ENCODE measurements around the gene TRIM26. TPM values are rescaled to one million over a fixed set of nuclear protein-coding genes. Genes with fewer than 3 reads are reported as not detected.

Gene TRIM26
- total RNA-seq, 2 experiments from 2014 or later: 64.3 to 65.1 TPM

DNA sequence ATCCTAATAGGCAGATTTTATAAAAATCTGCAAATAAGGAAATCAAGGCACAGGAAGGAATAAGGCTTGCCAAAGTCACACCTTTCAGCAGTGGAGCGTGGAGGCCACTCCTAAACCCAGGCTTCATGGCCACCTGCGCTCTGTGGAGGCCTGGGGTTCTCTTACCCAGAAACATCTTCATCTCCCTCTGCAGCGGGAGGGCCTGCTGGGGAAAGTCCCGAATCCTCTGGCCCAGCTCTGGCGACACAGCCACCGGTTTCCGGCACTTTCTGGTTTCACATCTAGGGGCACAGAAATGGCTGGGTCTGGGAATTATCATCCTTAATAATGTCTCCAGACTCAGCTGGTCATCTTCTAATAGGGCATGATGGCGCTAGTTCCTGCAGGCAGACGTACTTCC, 56.4 kb downstream of the TRIM26 start:
- intact Hi-C loops (cut with micrococcal nuclease): no loop called here
- no peak for DNase-seq
- Mint-ChIP-seq H3K36me3 (no peaks in the 10 kb centered on the region), H3K4me3 (no peak overlapping the region), H3K9me3 (no peaks in the 10 kb centered on the region), H3K4me1 (ENCODE audit: low read depth) (peaks cover 19% of the 10 kb centered on the region), H3K27ac (no peak overlapping the region), H3K27me3 (peaks cover 19% of the 10 kb centered on the region)
- ChIA-PET CTCF (no interaction called here), POLR2A (no interaction called here)

DNA sequence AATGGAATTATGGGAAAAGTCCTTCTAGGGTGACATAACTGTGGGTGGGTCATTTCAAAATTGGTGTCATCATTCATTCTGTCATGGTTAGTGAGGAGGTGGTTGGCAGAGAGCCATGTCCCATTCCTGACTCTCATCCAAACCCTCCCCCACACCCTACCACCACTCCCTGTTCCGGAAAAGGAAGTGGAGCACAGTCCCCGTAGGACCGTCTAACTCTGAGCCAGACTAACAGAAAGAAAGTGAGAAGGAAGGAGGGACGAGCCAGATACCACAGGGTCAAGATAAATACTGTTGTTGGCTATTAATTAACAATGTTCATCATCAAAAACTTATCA, 57.0 kb downstream of the TRIM26 start:
- Mint-ChIP-seq H3K36me3 (no peaks in the 10 kb centered on the region), H3K4me1 (ENCODE audit: low read depth) (peaks cover 23% of the 10 kb centered on the region), H3K27me3 (peaks cover 17% of the 10 kb centered on the region), H3K27ac (no peak overlapping the region), H3K9me3 (no peaks in the 10 kb centered on the region), H3K4me3 (no peak overlapping the region)
- intact Hi-C loops (cut with micrococcal nuclease): no loop called here
- ChIA-PET CTCF (interaction anchor here (11.3 kb wide), 1 partner anchor 25 kb away, joined by 65 read pairs; no protein-coding TSS in a partner anchor), POLR2A (no interaction called here)
- DNase-seq: no peak

DNA sequence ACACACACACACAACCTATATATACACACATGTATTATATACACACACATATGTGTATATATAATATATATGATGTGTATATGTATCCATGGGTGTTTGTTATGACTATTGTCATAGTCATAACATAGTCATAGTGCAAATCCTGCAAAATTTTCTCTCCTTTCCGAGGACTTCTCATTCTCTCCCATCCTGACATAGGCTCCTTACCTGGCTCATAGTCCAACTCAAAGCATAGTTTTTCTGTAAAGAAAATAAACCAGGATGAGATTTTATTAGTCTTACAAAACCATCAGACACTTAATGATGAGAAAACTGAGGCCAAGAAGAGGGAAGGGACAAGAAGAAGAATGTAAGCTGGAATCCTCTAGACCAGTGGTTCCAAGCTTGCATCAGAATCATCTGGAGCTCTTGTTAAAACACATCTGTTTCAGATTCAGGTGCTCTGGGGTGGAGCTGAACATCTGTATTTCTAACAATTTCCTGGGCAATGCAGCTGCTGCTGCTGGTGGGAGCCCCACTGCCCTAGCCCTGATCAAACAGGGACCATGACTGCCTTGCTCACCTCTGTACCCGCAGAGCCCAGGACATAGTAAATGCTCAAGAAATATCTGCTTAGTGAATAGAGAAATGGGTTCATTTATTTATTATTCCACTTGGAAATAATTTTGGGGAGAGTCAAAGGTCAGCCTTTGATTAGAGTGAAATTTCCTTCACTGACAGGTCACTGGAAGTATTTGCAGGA, 57.5 kb downstream of the TRIM26 start:
- no peak for DNase-seq

DNA sequence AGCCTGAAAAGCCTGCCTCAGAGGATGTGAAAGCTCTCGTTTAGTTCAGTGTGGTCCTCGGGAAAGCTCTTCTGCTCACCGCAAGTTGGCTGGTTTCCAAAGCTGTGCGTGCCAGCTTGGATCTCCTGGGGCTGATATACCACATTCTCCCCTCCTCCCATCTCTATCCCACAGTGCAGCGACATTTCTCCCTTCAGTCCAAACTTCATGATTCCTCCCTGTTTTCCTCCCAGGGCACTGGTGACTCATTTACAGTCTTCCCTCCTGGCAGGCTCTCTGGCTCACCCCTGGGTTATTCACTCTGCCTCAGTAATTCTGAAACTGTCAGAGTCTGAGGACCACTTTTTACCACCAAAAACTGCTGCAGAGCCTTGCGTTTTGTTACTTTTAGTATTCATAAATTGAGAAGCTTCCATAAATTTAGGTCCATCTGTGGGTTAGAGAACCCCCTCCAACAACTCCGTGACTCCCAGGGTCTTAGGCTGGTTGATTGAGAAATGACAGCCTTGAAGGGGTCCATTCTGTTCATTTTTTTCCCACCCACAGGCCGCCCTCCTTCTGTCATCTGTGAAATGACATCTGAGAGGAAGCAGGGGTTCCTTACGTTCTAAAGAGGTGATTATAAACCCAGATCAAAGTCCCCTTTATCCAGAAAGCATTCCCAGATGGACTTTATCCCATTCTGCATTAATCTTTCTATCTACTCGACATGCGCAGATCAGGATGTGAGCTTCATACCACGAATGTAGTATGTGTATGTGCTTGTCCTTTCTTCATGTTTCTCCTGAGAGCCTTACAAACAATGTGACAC, 58.3 kb downstream of the TRIM26 start:
- ChIA-PET CTCF (interaction anchor here (1.2 to 11.3 kb wide), 3 partner anchors 16 to 52 kb away, joined by 7 to 65 read pairs (median 7); no protein-coding TSS in a partner anchor), POLR2A (no interaction called here)
- DNase-seq: no peak
- Mint-ChIP-seq H3K27me3 (peaks cover 20% of the 10 kb centered on the region), H3K4me1 (ENCODE audit: low read depth) (peaks cover 22% of the 10 kb centered on the region), H3K27ac (no peak overlapping the region), H3K9me3 (no peaks in the 10 kb centered on the region), H3K36me3 (no peaks in the 10 kb centered on the region), H3K4me3 (no peak overlapping the region)
- intact Hi-C loops (cut with micrococcal nuclease): no loop called here

More for the DNA sequence above, 57.5 kb downstream of the TRIM26 start:
- Mint-ChIP-seq H3K36me3 (no peaks in the 10 kb centered on the region), H3K9me3 (no peaks in the 10 kb centered on the region), H3K4me3 (no peak overlapping the region), H3K27ac (no peak overlapping the region), H3K4me1 (ENCODE audit: low read depth) (peaks cover 23% of the 10 kb centered on the region), H3K27me3 (peaks cover 17% of the 10 kb centered on the region)
- CTCF ChIA-PET: interaction anchor here (2.0 to 11.3 kb wide), 2 partner anchors 25 to 53 kb away, joined by 7 to 65 read pairs; no protein-coding TSS in a partner anchor
- intact Hi-C loops (cut with micrococcal nuclease): no loop called here
- POLR2A ChIA-PET: no interaction called here

DNA sequence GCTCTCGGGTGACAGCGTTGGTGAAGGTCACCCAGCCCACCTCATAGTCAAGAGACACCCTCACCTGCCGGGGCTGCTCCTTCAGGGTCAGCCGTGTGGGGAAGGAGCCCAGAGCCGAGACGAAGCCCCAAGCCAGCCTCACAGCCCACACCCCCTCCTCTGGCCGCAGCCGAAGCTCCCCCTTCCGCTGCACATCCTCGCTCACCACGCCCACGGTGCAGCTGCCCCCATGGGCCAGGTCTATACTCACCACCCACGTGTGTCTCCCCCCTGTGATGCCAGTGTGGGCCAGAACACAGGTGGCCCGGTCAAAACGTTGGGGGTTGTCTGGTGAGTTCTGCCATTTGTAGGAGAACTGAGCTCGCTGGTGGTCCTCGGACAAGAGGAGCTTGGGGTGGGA, 59.1 kb downstream of the TRIM26 start:
- POLR2A ChIA-PET: no interaction called here
- Mint-ChIP-seq H3K27me3 (peaks cover 17% of the 10 kb centered on the region), H3K36me3 (no peaks in the 10 kb centered on the region), H3K4me3 (no peak overlapping the region), H3K27ac (no peak overlapping the region), H3K9me3 (no peaks in the 10 kb centered on the region), H3K4me1 (ENCODE audit: low read depth) (peaks cover 17% of the 10 kb centered on the region)
- no peak for DNase-seq
- intact Hi-C loops (cut with micrococcal nuclease): no loop called here
- CTCF ChIA-PET: interaction anchor here (1.2 to 11.3 kb wide), 3 partner anchors 17 to 51 kb away, joined by 7 to 65 read pairs (median 7); no protein-coding TSS in a partner anchor

- no peaks in the 10 kb centered on the region for H3K36me3 Mint-ChIP-seq
- no peaks in the 10 kb centered on the region for H3K9me3 Mint-ChIP-seq
- no peak overlapping the region for H3K4me3 Mint-ChIP-seq
- ChIA-PET CTCF (interaction anchor here (0.6 to 11.3 kb wide), 2 partner anchors 22 to 499 kb away, joined by 3 to 65 read pairs; no protein-coding TSS in a partner anchor), POLR2A (interaction anchor here (0.5 kb wide), 1 partner anchor 34 kb away, joined by 3 read pairs; no protein-coding TSS in a partner anchor)
- H3K27me3 Mint-ChIP-seq: peaks cover 20% of the 10 kb centered on the region
- H3K4me1 Mint-ChIP-seq (ENCODE audit: low read depth): peaks cover 7% of the 10 kb centered on the region
- no peak for DNase-seq
- H3K27ac Mint-ChIP-seq: no peak overlapping the region
- intact Hi-C loops (cut with micrococcal nuclease): no loop called here
Measured at GRCh38 chr6:30152910-30153610, 60.1 kb downstream of the TRIM26 start.

DNA sequence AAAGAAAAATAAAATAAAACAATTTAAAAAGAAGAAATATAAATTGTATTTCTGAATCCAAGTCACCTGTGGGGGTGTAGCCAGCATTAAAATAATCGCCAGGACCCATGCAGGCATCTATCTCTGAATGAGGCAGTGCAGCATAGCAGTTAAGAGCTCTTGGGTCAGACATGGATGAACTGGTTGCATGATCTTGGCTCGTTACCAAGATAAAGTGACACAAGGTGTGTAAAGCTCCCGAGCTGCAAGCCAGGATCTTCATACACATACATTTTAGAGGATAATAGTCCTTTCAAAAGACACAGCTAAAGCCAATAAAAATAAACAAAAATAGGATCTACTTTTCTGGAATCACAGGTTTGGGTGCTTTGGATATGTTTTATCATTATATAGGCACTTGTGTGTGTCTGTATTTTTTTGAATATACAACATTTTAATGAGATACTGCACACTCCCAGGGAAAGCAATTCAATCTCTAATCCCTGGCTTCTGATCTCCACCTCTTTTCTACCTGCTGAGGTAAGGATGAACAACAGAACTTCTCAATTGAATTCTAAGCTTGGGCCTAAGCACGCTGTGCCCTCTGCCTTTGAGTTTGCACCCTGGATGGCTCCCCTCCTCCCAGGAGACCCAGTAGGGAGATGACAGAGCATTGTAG, 61.1 kb downstream of the TRIM26 start:
- no peak for DNase-seq
- peaks cover 4% of the 10 kb centered on the region for H3K4me1 Mint-ChIP-seq (ENCODE audit: low read depth)
- no peak overlapping the region for H3K27ac Mint-ChIP-seq
- intact Hi-C loops (cut with micrococcal nuclease): no loop called here
- ChIA-PET CTCF (interaction anchor here (1.1 to 11.3 kb wide), 2 partner anchors 21 to 35 kb away, joined by 3 to 65 read pairs; no protein-coding TSS in a partner anchor), POLR2A (no interaction called here)
- H3K9me3 Mint-ChIP-seq: no peaks in the 10 kb centered on the region
- no peak overlapping the region for H3K4me3 Mint-ChIP-seq
- no peaks in the 10 kb centered on the region for H3K36me3 Mint-ChIP-seq
- peaks cover 24% of the 10 kb centered on the region for H3K27me3 Mint-ChIP-seq

DNA sequence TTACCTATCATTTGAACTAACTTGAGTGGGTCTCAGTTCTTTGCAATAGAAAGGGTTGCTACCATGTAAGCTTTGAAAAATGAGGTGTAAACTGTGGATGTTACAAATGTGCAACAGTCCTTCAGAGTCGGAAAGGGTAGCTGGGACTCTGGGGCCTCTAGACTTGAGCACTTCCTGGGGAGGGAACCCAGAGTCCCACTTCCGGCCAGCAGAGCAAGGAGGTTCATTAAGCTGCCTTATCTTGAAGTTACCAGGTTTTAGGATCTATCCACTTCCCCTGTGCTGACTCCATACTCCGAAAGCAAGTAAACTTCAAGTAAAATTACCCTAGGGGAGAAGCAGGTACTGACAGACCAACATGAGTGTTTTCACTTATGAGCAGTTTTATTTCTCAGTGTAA, 61.6 kb downstream of the TRIM26 start:
- no peak overlapping the region for H3K4me3 Mint-ChIP-seq
- no peak for DNase-seq
- ChIA-PET CTCF (interaction anchor here (1.1 to 11.3 kb wide), 2 partner anchors 21 to 34 kb away, joined by 3 to 65 read pairs; no protein-coding TSS in a partner anchor), POLR2A (no interaction called here)
- no peaks in the 10 kb centered on the region for H3K36me3 Mint-ChIP-seq
- intact Hi-C loops (cut with micrococcal nuclease): no loop called here
- H3K27ac Mint-ChIP-seq: no peak overlapping the region
- H3K4me1 Mint-ChIP-seq (ENCODE audit: low read depth): peaks cover 4% of the 10 kb centered on the region
- H3K27me3 Mint-ChIP-seq: peaks cover 27% of the 10 kb centered on the region
- H3K9me3 Mint-ChIP-seq: no peaks in the 10 kb centered on the region

GRCh38 chr6:30150671-30151395, 62.4 kb downstream of the TRIM26 start:
- H3K27me3 Mint-ChIP-seq: peaks cover 25% of the 10 kb centered on the region
- CTCF ChIA-PET: interaction anchor here (1.1 to 11.3 kb wide), 2 partner anchors 20 to 34 kb away, joined by 3 to 65 read pairs; no protein-coding TSS in a partner anchor
- H3K27ac Mint-ChIP-seq: no peak overlapping the region
- H3K4me1 Mint-ChIP-seq (ENCODE audit: low read depth): peaks cover 4% of the 10 kb centered on the region
- H3K4me3 Mint-ChIP-seq: no peak overlapping the region
- no peaks in the 10 kb centered on the region for H3K36me3 Mint-ChIP-seq
- DNase-seq: no peak
- no peaks in the 10 kb centered on the region for H3K9me3 Mint-ChIP-seq
- intact Hi-C loops (cut with micrococcal nuclease): no loop called here
- POLR2A ChIA-PET: no interaction called here

DNA sequence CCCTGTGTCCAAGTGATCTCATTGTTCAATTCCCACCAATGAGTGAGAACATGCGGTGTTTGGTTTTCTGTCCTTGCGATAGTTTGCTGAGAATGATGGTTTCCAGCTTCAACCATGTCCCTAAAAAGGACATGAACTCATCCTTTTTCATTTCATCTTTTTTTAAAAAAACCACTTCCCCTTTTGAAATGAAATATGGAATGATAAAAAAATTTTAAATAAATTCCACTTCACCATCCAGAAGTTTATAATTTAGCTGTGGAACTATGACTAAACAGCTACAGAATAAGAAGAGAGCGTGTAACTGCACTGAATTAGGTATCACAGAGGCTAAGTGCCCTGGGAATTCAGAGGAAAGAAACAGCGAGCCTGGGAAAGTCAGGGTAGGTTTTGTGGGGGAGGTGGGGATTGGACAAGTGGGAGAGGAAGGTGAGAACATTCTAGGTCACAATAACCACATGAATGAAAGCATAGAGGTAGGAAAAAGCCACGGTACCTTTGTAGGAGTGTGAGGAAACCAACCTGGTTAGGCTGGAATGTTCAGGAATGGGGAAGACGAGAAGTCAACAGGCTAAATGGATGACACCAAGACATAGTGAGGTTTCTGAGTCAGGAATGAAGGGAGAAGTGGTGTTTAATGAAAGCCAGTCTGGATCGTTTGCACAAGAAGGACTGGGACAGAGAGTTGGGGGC, 63.2 kb downstream of the TRIM26 start:
- Mint-ChIP-seq H3K27me3 (peaks cover 29% of the 10 kb centered on the region), H3K4me3 (no peak overlapping the region), H3K36me3 (no peaks in the 10 kb centered on the region), H3K9me3 (no peaks in the 10 kb centered on the region), H3K27ac (no peak overlapping the region), H3K4me1 (ENCODE audit: low read depth) (peaks cover 4% of the 10 kb centered on the region)
- intact Hi-C loops (cut with micrococcal nuclease): no loop called here
- POLR2A ChIA-PET: no interaction called here
- CTCF ChIA-PET: interaction anchor here (11.3 kb wide), 1 partner anchor 19 kb away, joined by 65 read pairs; no protein-coding TSS in a partner anchor
- no peak for DNase-seq

- intact Hi-C loops (cut with micrococcal nuclease): no loop called here
- no peak overlapping the region for H3K27ac Mint-ChIP-seq
- H3K9me3 Mint-ChIP-seq: no peaks in the 10 kb centered on the region
- no peak for DNase-seq
- CTCF ChIA-PET: interaction anchor here (11.3 kb wide), 1 partner anchor 18 kb away, joined by 65 read pairs; no protein-coding TSS in a partner anchor
- POLR2A ChIA-PET: no interaction called here
- H3K36me3 Mint-ChIP-seq: no peaks in the 10 kb centered on the region
- no peak overlapping the region for H3K4me3 Mint-ChIP-seq
- H3K27me3 Mint-ChIP-seq: peaks cover 31% of the 10 kb centered on the region
- H3K4me1 Mint-ChIP-seq (ENCODE audit: low read depth): peaks cover 4% of the 10 kb centered on the region
Measured at GRCh38 chr6:30149234-30149633, 64.0 kb downstream of the TRIM26 start.
